Astrocyte of the spinal cord (primary cell): ENCODE data around the gene PFDN2.

ENCODE experiments used
- DNase-seq: peaks from one replicate; pipeline ENCODE4 v3.0.0; 2011; ENCODE audit warnings: low read depth, low spot score
- H3K4me3 ChIP-seq: 2 replicates; pipeline ENCODE4 v1.5.1; 2011; ENCODE audit warnings: low read depth, mild to moderate bottlenecking, low read length, moderate library complexity
- in situ Hi-C: cut with HindIII; loops from 2 replicates; pipeline ENCODE4 v1.10.0; 2017; ENCODE audit warnings: low sequenced_read_pairs
- TF ChIP-seq, protein P1 (sequence below): IDR thresholded peaks from 2 replicates; pipeline ENCODE4 v1.5.1; 2012; ENCODE audit warnings: low read depth, mild to moderate bottlenecking, low read length, inconsistent platforms

Gene PFDN2

DNA sequence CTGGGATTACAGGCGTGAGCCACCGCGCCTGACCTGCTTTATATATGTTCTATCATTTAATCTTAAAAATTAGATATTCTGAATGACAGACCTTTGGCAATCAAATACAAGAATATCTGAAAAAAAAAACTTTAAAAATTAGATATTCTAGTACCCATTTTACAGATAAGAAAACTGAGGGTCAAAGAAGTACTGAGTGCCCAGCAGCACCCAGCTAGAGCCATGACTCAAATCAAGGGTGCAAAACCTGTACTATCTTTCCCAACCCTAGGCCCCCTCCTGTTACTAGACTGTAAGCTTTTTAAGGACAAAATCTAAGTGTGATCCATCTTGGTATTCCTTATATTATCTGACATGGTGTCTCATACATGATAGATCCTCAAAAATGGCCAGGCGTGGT lies 56.4 kb downstream of the PFDN2 start:
- in situ Hi-C loops, result no loop called here
- TF ChIP-seq, protein P1, sequence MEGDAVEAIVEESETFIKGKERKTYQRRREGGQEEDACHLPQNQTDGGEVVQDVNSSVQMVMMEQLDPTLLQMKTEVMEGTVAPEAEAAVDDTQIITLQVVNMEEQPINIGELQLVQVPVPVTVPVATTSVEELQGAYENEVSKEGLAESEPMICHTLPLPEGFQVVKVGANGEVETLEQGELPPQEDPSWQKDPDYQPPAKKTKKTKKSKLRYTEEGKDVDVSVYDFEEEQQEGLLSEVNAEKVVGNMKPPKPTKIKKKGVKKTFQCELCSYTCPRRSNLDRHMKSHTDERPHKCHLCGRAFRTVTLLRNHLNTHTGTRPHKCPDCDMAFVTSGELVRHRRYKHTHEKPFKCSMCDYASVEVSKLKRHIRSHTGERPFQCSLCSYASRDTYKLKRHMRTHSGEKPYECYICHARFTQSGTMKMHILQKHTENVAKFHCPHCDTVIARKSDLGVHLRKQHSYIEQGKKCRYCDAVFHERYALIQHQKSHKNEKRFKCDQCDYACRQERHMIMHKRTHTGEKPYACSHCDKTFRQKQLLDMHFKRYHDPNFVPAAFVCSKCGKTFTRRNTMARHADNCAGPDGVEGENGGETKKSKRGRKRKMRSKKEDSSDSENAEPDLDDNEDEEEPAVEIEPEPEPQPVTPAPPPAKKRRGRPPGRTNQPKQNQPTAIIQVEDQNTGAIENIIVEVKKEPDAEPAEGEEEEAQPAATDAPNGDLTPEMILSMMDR, result no peak
- DNase-seq, result no peak
- no peak overlapping the region for H3K4me3 ChIP-seq

DNA sequence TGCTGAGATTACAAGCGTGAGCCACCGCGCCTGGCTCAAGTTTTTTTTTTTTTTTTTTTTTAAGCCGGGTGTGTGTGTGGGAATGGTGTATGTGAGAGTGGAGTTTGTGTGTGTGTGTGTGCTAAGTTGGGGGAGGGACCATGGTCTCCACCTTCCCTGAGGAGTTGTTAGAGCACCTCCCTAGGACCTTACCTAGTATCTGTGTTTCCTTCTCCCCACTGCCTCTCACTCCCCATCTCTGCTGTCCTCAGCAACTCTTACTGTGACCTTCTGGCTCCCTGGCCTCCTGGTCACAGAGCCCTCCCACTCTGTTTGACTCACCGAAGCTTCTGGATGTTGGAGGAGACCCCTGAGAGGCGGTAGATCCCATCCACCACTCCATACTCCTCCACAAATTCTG lies 58.5 kb downstream of the PFDN2 start:
- no peak for DNase-seq
- in situ Hi-C loops, result no loop called here
- TF ChIP-seq, protein P1, result no peak
- no peak overlapping the region for H3K4me3 ChIP-seq

DNA sequence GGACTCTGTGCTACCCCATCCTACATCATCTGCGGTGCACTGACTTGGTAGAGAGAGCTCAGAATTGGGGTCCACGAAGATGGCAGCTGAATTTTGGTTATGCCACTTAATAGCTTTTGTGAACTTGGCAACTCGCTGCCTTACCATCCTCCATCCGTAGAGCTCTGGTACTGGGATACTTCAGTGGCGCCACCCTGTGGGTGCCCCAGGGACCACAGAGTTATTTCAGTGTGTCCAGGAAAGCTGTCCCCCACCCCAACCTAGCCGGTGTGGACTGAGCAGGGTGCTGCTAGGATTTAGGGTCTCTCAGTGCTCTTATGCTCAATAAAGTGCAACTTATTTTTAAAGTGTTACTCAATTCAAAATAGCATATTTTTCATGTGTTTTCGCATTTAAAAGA lies 63.0 kb downstream of the PFDN2 start:
- H3K4me3 ChIP-seq, result no peak overlapping the region
- in situ Hi-C loops, result no loop called here
- TF ChIP-seq, protein P1, result no peak
- no peak for DNase-seq

DNA sequence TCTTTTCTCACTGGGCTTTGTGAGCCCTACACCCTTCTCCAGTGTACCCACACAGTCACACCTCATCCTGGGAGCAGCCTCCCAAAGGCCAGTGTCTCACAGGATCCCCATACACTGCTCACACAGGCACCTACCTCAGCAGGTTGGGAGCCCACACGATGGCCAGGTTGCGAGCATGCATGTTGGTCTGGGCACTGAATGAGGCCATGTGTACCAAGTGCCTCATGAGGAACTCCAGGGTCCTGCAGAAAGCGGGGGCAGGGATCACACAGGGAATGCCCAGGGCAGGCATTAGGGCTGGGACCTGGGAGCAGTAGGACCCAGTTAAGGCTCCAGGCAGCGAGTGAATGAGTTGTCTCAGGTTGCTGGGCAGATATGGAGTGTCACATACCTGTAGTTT lies 63.6 kb downstream of the PFDN2 start:
- no peak overlapping the region for H3K4me3 ChIP-seq
- in situ Hi-C loops, result no loop called here
- no peak for DNase-seq
- TF ChIP-seq, protein P1, result no peak

DNA sequence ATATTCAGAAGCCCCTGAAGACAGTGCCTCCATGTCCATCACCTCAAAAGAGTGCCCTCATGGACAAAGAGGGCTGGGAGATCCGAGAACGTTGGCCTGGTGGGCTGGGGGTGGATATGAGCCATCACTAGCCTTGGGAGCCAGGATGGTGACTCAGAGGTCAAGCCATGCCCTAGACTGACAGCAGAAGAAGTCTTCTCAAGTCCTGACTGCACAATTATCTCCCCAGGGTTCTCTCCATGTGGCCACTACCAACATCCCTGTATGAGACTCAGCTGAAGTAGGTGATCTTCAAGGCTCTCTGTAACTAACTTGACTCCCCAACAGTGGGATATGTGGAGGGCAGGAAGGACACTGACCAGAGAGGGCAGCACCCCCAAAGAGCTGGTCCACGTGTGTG lies 64.9 kb downstream of the PFDN2 start:
- no peak for DNase-seq
- in situ Hi-C loops, result no loop called here
- TF ChIP-seq, protein P1, result no peak
- no peak overlapping the region for H3K4me3 ChIP-seq

DNA sequence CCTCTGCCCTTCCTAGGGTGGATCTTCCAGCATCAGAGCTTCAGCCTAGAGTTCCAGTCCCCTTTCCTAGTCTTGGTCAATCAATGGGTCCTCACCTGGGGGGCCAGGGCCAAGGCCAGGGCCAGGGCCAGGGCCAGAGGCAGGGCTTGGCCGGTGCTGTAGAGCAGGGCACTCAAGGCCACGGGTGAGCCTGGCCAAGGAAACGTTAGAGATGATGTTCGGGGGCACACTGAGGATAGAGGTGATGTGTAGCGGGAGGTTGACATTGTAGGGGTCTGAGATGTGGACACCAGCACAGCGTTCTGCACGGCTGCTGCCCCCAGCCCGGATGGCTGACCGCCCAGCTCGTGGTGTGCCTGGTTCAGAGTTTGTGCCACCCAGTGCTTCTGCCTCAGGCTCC lies 66.6 kb downstream of the PFDN2 start:
- in situ Hi-C loops, result no loop called here
- H3K4me3 ChIP-seq, result no peak overlapping the region
- DNase-seq, result no peak
- TF ChIP-seq, protein P1, result no peak
